ENCODE measurements around the gene CCT6A. TPM values are rescaled to one million over a fixed set of nuclear protein-coding genes. Genes with fewer than 3 reads are reported as not detected.

CCT6A gene, protein sequence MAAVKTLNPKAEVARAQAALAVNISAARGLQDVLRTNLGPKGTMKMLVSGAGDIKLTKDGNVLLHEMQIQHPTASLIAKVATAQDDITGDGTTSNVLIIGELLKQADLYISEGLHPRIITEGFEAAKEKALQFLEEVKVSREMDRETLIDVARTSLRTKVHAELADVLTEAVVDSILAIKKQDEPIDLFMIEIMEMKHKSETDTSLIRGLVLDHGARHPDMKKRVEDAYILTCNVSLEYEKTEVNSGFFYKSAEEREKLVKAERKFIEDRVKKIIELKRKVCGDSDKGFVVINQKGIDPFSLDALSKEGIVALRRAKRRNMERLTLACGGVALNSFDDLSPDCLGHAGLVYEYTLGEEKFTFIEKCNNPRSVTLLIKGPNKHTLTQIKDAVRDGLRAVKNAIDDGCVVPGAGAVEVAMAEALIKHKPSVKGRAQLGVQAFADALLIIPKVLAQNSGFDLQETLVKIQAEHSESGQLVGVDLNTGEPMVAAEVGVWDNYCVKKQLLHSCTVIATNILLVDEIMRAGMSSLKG
- polyA plus RNA-seq = 192 and 216 TPM in 2 replicates

DNA sequence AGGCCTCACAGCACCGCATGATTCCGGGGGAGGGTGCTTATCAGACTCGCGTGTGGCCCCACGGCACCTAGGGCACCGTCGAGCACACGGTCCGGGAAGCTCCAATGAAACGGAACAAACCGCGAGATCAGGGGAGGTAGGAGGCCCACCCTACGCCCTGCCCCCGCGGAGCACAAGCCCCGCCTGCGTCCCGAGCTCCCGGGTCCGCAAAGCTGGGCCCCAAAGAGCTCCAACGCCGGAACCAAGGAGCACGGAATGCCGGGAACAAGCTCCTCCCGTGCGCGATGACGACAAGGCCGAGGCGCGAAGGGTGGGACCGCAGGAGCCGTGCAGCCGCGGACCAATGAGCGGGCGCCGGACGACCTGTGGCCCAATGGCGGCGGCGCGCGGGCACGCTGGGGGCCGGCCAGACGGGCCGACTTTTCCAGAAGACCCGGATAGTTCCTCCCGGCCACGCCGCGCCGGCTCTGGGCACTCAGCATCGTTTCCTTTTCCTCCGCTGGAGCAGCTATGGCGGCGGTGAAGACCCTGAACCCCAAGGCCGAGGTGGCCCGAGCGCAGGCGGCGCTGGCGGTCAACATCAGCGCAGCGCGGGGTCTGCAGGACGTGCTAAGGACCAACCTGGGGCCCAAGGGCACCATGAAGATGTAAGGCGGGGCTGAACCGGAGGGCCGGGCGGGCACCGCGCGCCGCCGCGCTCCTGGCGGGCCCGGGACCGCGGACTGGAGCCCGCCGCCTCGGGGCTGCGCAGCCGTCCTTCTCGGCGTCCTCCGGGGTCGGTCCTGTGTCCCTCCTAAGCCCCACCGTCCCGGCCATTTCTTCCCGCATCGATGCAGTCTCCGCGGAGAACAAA is at the start of gene CCT6A, which contains the start of gene PSPH:
CCT6A (plus strand) TSS at position 427 of the 853 bp plus-strand sequence; CDS start at position 511, 84 bp downstream.
PSPH (minus strand) TSS at position 106 of the 853 bp plus-strand sequence. CDS start 30,232 bp downstream, outside the sequence.

DNA sequence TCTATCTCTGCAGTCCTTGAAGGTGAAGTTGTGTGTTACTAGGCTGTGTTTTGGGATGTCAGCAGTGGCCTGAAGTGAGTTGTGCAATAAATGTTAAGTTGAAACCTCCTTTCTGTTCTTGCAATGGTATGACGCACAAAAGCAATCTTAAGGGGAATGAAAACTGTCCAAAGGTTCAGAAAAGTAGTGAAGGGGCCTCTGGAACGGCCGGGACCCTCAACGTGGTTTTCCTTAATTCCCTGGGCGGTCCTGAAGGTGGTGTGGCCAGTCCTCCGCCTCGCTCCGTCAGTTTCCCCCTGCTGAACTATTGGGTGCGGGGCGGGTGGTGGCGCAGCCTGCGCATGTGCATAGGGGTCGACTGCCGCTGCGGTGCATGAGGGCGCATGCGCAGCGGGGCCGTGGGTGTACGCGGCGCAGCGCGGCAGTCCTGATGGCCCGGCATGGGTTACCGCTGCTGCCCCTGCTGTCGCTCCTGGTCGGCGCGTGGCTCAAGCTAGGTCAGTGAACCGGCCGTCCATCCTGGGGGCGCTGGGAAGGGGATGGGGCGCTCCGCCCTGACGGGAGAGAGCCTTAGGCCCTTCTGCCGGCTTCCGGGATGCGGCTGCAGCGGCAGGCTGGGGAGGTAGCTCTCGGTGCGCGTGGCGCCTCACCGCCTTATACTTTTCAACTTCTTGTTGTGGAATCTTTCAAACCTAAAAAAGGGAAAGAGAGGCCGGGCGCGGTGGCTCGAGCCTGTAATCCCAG is 12.5 kb downstream of the CCT6A start, which contains the start of gene SUMF2:
SUMF2 (plus strand) TSS at position 405 of the 744 bp plus-strand sequence; CDS start at position 431, 26 bp downstream.

DNA sequence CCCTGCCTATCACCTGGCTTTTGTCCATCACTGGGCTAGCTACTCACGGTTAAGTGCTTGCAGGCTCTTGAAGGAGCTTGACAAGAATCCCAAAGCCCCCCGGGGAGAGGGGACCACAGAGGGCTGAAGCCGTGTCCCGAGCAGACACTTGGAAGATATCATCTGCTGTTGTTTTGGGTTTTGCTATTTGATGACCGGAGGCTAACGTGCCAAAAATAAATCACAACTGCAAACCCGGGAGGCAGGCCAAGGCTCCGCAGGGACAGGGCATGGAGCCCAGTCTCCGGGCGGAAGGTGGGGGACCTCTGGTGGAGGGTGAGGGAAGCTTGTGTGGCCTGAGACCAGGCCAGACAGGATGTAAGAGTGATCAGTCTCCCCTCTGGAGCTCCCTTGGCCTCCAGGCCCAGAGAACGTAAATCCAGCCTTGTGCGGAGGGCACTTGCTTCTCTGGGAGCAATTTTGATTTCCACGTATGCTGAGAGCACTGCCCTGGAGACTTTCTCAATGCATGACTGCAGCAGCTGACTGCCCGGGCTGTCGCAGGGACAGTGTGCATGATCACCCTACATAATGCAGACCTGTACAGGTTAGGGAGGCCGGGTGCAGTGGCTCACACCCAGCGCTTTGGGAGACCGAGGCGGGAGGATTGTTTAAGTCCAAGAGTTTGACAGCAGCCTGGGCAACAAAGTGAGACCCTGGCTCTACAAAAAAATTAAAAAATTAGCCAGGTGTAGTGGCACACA is 41.4 kb downstream of the CCT6A start, which contains the start of gene PHKG1:
PHKG1 (minus strand) TSS at position 164 of the 743 bp plus-strand sequence. CDS start 4,011 bp downstream, outside the sequence.

GRCh38 chr7:56106108-56107073 is 54.8 kb downstream of the CCT6A start, which contains the start of gene CHCHD2:
TSS of gene CHCHD2 (minus strand) at chr7:56106476. CDS start at chr7:56106413, 63 bp downstream.

Other genes starting within 250 kb of the CCT6A start
- gene SEPTIN14, start 189.0 kb upstream of the CCT6A start, polyA plus RNA-seq = not detected in 2 replicates
- 0.34 and 1.2 TPM in 2 replicates for gene ZNF713, start 164.3 kb upstream of the CCT6A start, polyA plus RNA-seq
- 80.3 and 85.6 TPM in 2 replicates for gene MRPS17, start 99.9 kb upstream of the CCT6A start, polyA plus RNA-seq
- gene NIPSNAP2, start 87.2 kb upstream of the CCT6A start, polyA plus RNA-seq = 45.6 and 47.7 TPM in 2 replicates
- 3.2 and 5.8 TPM in 2 replicates for gene PSPH, start 321 bp upstream of the CCT6A start, polyA plus RNA-seq
- 40.1 and 48.1 TPM in 2 replicates for gene SUMF2, start 12.5 kb downstream of the CCT6A start, polyA plus RNA-seq
- 4.0 and 4.3 TPM in 2 replicates for gene PHKG1, start 41.2 kb downstream of the CCT6A start, polyA plus RNA-seq
- gene CHCHD2, start 54.7 kb downstream of the CCT6A start, polyA plus RNA-seq = 338 and 445 TPM in 2 replicates
- 3.0 TPM in 1 of 2 replicates, not detected in the other for gene NUPR2, start 64.7 kb downstream of the CCT6A start, polyA plus RNA-seq